NCI-H1105 (cell line): ENCODE measurements around the gene ZBTB2.
A peak's percentile ranks its signal among the peaks of the same experiment; 100 is the strongest.

Experiments used
- DNase-seq: peaks from one replicate; lab custom pipeline; 2025; lab: John Stamatoyannopoulos, UW

Gene ZBTB2, protein sequence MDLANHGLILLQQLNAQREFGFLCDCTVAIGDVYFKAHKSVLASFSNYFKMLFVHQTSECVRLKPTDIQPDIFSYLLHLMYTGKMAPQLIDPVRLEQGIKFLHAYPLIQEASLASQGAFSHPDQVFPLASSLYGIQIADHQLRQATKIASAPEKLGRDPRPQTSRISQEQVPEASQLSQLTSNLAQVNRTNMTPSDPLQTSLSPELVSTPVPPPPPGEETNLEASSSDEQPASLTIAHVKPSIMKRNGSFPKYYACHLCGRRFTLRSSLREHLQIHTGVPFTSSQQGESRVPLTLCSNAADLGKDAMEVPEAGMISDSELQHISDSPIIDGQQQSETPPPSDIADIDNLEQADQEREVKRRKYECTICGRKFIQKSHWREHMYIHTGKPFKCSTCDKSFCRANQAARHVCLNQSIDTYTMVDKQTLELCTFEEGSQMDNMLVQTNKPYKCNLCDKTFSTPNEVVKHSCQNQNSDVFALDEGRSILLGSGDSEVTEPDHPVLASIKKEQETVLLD

DNA sequence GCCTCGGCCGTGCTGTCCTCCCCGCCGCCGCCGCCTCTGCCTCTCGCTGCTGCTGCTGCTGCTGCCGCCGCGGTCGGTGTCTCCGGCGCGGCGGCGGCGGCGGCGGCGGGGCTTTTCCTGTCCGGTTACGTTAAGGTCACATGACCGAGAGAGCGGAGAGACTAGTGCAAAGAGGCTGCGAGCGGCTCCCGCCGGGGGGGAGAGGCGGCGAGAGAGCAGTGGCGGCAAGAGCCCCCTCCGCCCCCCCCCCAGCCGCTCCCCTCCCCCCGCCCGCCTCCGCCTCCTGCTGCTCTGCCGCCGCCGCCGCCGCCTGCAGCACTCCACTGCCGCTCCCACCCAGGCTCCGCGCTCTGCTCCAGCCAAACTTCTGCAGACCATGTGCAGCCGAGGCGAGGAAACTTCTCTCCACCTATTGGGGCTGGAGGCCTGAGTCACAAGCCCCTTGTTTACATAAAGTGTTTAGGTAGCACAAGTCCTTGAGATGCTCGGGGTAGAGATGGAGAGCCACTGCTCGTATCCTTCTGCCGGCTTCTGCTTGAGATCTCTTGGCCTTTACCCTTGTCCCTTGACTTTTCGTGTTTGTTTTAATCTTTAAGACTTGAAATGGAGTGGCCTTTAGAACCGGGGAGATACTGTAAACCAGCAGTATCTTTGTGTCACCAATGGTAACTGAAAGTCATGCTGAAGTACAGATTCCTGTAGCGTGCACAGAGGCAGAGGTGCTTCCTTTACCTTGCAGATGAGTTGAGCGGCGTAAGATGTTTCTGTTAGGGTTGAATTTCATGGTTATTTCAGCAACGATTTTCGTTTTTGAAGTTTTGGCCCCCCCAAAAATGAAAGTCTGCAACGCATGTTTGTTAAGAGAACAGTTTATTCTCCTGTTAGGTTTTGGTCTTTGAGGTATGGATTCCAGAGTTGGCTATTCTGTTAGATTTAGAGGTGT lies at the start of gene ZBTB2:
ZBTB2 (minus strand) TSS at position 89 of the 943 bp plus-strand sequence. CDS start 17,922 bp downstream, outside the sequence.
- peak; percentile 61 for DNase-seq

DNA sequence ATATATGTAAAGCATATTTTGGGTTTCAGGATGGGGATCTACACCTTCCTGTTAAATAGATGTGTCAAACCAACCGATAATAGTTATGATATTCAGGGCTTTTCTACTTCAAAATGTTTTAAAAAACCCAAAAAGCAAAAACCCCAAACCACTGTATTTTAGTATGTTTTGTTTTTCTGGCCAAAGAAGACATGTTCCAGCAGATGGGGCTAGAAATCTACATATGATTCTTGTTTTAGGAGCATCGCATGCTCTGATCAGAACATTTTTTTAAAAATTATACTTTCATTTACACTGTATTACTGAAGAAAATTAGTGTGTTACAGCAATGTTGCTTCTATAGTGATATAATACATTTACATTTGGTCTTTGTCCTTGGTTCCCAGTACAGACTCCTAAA lies 49.6 kb upstream of the ZBTB2 start:
- DNase-seq: no peak

GRCh38 chr6:151440498-151440897 lies 49.1 kb upstream of the ZBTB2 start:
- DNase-seq: no peak

DNA sequence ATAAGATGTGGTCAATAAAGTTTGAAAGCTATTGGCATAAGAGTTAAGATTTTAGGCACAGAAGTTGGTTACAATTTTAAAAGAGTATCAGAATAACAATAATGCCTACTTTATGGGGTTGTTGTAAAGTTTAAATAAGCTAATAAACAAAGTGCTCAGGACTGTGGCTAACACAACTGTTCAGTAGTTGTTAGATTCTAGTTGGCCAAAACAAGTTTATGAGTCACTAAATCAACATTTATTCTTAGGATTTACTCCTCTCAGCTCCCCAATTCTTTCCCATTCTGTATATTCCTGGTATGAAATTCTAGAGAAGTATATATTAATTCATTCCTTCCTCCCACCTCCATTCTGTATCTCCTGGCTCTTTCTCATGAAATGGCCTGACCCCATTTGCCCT lies 46.0 kb upstream of the ZBTB2 start:
- DNase-seq: no peak

DNA sequence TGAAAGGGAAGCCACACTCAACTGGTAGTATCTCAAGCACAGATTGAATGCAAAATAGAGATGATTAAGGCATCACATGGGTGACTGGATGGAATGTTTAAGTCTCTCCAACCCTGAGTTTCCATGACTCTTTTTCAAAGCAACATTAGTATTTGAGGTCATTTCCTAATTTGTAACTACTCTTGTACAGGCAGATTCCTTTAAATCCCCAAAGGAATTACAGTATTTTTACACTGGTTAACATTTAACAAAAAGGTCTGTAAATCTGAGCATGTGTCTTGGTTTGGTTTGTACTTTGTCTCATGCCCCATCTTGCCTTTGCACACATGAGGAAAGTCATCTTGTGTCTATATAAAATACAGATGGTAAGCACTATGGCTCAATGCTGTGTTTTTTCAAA lies 45.4 kb upstream of the ZBTB2 start:
- DNase-seq: no peak

DNA sequence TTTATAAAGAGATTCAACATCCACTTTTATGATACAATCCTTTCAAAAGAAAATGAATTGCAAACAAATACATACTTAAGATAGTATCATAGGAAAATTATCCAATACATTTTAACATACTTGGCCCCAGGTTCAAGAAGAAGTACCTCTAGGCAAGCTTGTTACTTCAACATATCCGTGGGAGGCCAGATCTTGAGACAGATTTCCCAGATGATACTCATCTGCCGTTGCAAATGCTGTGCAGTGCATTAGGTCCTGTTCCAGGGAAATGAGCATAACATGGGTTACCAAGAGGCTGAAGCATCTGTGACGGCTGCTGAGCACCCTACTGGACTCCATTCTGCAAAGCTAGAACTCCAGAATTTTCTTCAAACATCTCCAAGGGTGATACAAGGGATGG lies 44.9 kb upstream of the ZBTB2 start:
- no peak for DNase-seq

- no peak for DNase-seq
Measured at GRCh38 chr6:151434369-151434768, 43.0 kb upstream of the ZBTB2 start.

DNA sequence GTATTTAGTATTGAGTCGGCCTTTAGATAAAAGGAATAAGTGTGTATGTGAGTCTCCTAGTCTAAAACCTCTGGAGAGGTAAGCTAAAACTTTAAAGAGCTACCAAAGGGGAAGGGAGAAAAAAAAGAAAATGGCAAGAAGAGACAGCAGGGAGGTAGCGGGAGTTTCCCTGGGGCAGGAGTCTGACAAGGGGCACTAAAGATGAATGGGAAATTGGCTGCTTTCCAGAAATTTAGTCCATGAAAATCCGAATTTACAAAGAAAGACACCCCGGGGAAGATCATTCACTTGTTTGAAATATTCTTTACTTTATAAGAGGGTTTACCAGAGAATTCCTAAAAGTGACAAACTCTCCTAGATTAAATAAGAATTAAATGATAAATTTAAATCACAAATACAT lies 41.3 kb upstream of the ZBTB2 start:
- DNase-seq: no peak

- no peak for DNase-seq
Measured at GRCh38 chr6:151431337-151431736, 40.0 kb upstream of the ZBTB2 start.

DNA sequence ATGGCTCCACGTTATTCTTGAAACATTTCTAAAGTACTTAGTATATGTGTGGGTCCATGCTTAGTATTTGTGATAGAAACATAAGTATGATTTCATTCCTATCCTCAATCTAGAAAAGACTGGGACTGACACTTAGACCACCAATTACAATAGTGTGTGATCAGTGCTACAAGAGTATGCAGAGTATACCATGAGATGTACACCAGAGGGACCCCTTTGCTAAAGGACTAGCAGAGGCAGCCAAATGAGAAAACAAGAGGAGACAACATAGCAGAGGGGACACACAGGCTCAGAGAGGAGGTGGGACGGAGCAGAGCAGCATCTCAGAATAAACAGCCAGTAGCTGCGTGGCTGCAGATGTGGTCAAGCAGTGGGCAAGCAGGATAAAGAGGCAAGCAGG lies 39.5 kb upstream of the ZBTB2 start:
- DNase-seq: no peak

DNA sequence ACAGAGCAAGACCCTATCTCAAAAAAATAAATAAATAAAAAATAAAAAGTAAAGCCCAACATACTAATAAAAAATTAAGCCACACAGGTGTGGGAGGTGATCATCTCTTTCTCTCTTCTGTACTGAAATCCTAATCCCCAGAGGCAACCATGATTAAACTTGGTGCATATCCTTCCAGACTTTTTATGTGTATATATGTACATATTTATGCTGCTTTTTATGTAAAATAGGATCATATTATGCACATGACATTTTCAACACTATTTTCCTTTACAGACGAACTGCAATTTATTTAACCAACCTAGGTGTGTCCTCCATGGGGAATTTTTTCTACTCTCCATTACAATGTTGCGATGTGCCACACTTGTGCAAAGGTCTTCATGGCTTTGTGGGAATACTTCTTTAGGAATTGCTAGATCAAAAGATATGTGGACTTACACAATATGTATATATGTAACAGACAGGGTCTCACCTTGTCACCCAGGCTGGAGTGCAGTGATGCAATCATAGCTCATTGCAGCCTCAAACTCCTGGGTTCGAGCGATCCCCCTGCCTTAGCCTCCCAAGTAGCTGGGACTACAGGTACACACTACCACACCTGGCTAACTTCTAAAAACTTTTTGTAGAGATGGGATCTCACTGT lies 36.9 kb upstream of the ZBTB2 start:
- DNase-seq: no peak

DNA sequence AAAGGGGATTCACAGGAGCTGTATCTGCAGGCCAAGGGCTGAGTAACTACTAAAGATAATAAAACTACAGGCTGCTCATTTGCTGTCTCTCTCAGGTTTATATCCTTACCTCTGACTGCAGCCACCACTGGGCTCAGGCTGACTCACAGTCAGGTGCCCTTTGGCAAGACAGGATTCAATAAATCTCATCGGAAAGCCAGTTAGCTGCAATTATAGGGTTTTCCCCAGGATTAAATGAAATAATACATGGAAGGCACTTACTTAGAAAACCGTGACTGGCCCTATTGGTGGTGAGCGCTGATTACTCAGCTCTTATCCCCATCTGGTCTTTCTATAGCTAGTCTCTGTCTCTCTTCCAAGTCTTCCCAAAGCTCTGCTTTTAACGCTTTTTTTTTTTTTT lies 34.2 kb upstream of the ZBTB2 start:
- no peak for DNase-seq

DNA sequence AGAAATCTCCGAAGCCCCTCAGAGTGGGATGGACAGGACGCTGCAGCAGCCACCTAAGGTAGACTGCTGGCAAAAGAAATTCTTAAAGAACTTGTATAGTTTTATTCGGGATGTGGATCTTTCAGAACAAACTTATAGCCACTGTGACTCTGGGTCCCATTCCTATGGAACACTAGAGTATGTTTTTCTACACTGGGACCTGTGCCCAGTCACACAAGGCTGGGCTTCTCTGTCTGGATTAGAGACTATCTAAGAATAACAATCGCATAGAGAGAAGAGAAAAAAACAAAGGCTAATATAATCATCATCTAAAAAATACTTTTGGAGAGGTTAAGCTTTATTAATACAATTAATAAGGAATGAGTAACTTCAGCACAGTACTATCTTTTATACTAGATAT lies 31.6 kb upstream of the ZBTB2 start:
- DNase-seq: no peak

DNA sequence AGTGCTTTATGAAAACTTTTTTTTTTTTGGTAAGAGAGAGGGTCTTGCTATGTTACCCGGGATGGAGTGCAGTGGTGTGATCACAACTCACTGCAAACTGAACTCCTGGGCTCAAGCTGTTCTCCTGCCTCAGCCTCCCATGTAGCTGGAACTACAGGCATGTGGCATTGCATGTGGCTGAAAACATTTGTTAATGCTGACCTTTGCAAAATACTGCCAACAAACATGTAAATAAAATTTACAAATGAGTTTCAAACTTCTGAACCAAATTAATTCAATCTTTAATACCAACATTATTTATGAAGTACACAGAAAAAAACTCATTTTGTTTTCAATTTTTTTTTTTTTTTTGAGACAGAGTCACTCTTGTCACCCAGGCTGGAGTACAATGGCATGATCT lies 26.1 kb upstream of the ZBTB2 start:
- DNase-seq: no peak

GRCh38 chr6:151414641-151415260 lies 23.4 kb upstream of the ZBTB2 start:
- no peak for DNase-seq

- no peak for DNase-seq
Measured at GRCh38 chr6:151413372-151414145, 22.2 kb upstream of the ZBTB2 start.

DNA sequence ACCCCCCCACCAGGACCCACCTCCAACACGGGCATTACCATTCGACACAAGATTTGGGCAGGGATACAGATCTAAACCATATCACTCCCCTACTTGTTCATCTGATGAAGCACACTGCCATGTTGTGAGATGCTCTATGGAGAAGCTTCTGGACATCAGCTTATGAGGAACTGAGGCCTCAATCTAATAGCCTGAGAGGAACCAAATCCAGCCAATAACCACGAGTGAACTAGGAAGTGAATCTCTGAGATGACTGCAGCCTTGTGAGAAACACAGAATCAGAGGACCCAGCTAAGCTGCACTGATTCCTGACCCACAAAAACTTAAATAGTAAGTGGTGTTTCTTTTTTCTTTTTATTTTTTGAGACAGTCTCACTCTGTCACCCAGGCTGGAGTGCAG lies 21.6 kb upstream of the ZBTB2 start:
- no peak for DNase-seq

GRCh38 chr6:151409679-151410078 lies 18.3 kb upstream of the ZBTB2 start:
- no peak for DNase-seq

GRCh38 chr6:151409260-151409659 lies 17.9 kb upstream of the ZBTB2 start:
- no peak for DNase-seq

DNA sequence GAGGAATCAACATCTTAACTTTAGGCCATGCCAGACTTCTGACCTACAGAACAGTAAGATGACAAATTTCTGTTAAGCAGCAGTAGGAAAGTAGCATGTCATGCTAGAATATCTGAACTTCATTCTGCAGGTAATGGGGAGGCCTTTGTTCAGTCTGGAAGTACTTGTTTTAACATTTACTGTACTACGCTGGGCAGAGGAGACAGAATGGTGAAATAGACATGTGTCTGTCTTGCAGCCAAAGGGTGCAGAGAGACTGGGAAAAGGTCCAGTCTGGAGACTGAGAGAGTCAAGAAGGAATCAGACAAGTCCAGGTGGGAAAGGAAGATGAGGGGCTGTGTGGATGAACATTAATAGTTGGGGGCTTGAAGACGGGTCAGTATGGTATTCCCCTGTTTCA lies 17.5 kb upstream of the ZBTB2 start:
- no peak for DNase-seq

DNA sequence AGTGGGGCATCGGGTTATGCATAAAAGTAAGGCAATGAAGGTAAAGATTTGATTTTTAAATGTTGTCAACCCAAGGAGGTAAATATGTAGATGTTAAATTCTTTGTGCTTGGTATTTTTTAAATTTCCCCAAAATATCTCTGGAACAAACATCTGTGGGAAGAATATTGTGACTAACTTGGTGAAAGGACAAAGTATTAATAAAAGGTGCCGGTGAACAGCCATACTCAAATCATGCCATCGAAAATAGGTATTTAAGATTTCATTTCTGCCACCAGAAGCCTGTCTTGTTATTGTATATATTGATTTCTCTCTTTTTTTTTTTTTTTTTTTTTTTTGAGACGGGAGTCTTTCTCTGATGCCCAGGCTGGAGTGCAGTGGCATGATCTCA lies 12.6 kb upstream of the ZBTB2 start:
- DNase-seq: no peak
